ENCODE measurements around the gene GPAT3.
A peak's percentile ranks its signal among the peaks of the same experiment; 100 is the strongest.
"Not testable (repeated sequence)": the region's sequence is repeated elsewhere in the genome, so short reads cannot be mapped to it uniquely, and the experiment has no call there.

The GPAT3 gene

DNA sequence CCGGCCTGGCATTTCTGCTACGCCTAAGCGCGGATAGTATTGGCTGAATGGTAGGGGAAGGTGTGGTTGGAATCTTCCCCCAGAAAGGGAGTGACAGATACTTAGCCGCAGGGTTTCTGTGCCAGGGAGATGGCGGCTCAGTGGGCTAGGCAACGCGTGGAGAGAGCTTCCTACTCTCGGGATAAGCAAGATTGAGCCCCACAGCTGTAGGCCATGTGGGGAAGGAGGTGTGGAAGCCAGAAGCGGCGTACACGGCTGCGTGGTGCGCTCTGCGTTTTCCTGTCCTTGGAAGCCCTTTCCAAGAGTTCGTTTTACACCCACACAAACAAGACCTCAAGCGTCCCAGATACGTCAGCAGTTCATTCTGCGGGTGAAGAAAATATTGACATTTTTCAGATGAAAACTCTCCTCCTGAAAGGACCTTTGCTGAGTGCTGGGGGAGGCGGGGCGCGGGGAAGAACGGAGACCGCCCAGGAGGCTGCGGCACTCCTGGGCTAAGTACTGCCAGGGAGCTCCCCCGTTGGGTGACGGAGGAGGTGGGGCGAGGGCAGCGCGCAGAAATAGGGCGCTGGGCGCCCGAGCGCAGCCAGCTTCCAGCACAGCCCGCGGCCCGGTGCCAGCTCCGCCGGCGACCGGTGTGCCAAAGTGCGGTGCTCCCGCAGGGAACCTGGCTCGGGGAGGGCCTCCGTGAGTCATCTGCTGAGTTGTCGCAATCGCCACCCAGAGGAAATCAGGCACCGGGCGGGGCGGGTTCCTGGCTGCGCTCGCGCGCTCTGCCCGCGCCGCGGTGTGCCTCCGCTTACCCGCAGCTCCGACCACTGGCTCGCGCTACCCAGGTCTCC, at the start of gene GPAT3:
Gene GPAT3, plus strand, starts transcription at position 589 of the 842 bp plus-strand sequence. CDS start 515 bp downstream, outside the sequence.
- peak; percentile 12 to 30 for DNase-seq (ENCODE audit: low read depth in 2 of 2, low spot score in 1 of 2)

DNA sequence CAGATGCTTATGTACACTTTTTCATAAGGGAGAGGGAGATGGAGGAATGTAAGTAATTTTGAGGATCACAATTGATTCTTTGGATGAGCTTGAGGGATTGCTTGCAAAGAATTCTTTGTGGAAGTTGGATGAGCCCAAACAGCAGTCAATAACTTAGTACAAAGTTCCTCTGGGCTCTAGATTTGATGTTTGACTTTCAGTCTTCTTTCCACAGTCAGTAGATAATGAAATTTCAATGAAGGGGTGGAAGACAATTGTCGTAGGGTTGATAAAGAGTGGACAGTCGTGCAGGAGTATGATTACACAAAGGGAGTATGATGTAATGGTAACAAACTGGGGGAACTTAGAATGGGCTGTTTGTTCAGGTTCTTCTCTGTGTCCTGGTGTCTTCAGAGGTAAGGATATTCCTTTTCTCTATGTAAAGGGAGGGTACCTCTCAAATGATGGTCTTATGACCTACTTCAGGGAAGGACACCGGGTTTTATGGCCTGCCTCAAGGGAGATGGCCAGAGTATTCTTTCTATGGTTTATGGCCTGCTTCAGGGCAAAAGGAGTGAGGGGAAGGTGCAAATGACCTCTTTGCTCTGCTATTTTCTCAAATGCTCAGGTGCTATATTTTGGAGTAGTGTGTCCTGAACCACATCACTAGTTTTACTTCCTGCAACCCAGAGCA, 49.3 kb upstream of the GPAT3 start:
- DNase-seq (ENCODE audit: low read depth in 2 of 2, low spot score in 1 of 2) = no peak

GRCh38 chr4:83489711-83490326, 46.1 kb upstream of the GPAT3 start:
- no peak for DNase-seq (ENCODE audit: low read depth in 2 of 2, low spot score in 1 of 2)

- no peak for DNase-seq (ENCODE audit: low read depth in 2 of 2, low spot score in 1 of 2)
Observed at GRCh38 chr4:83490876-83491450, 44.9 kb upstream of the GPAT3 start.

DNA sequence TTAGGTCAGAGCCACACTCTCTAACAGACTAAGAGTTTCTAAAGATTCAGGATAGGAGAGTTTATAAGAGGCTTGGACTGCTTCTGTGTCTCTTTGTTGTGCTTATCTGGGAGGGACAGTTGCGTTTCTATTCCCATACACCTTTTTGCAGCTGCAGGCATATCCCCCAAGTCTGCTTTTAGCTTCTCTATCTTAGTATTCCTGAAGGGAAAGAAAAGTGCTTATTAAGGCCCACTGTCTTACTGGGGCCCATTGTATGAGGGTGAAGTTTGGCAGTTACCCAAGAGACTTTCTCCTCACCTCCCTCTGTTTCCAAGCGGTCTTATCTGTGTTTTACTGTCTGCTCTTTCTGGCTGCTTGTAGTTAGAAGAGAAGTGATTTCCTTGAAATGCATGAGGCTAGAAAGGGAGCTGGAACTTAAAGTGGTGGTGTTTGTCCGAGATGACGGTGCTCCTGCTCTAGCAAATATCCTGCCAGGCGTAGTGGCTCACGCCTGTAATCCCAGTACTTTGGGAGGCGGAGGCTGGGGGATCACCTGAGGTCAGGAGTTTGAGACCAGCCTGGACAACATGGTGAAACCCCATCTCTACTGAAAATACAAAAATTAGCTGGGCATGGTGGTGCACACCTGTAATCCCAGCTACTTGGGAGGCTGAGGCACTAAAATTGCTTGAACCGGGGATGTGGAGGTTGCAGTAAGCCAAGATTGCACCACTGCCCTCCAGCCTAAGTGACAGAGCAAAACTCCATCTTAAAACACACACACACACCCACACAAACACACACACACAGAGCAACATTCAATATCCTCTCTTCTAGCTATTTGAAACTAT, 39.6 kb upstream of the GPAT3 start:
- DNase-seq (ENCODE audit: low read depth in 2 of 2, low spot score in 1 of 2) = not testable (repeated sequence)

GRCh38 chr4:83498187-83498586, 37.7 kb upstream of the GPAT3 start:
- DNase-seq (ENCODE audit: low read depth in 2 of 2, low spot score in 1 of 2) = no peak

- not testable (repeated sequence) for DNase-seq (ENCODE audit: low read depth in 2 of 2, low spot score in 1 of 2)
Observed at GRCh38 chr4:83501671-83502070, 34.2 kb upstream of the GPAT3 start.

DNA sequence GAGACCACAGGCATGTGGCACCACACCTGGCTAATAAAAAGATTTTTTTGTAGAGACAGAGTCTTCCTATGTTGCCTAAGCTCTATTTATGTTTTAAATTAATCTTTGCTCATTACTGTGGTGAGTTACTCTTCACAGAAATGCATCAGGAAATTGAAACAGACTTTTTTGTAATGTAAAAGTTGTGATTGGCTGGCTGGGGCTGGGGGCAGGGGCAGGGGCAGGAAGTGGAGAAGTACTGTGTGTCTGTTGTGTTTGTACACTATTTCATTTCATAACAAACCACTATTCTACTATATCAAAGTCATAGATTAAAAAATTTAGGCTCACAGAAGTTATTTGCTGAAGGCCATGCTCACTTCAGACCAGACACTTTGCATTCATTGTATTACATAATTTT, 31.9 kb upstream of the GPAT3 start:
- DNase-seq (ENCODE audit: low read depth in 2 of 2, low spot score in 1 of 2) = no peak

GRCh38 chr4:83504503-83504902, 31.4 kb upstream of the GPAT3 start:
- DNase-seq (ENCODE audit: low read depth in 2 of 2, low spot score in 1 of 2) = no peak

- no peak for DNase-seq (ENCODE audit: low read depth in 2 of 2, low spot score in 1 of 2)
Observed at GRCh38 chr4:83504996-83505395, 30.9 kb upstream of the GPAT3 start.

DNA sequence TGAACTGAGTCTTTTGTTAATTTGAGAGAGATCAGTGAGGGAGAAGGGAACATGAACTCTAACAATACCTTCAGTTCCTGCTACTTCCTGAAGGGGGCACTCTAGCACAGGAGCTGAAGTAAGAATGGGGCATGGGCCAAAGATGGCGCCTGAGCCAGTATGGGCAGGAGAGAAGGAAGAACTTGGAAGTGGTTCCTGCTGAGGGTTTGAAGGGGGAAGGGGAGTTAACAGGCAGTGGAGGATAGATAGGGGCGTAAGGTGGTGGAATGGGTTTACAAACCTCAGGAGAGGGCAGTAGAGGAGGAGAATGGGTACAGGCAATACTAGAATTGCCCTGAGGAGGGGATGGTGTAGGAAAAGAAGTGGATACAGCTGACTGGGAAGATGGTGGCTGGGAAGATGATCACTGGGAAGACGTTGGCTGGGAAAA, 26.7 kb upstream of the GPAT3 start:
- DNase-seq (ENCODE audit: low read depth in 2 of 2, low spot score in 1 of 2) = peak; percentile 8 to 22

GRCh38 chr4:83510442-83510841, 25.5 kb upstream of the GPAT3 start:
- DNase-seq (ENCODE audit: low read depth in 2 of 2, low spot score in 1 of 2) = no peak

GRCh38 chr4:83516042-83516772, 19.7 kb upstream of the GPAT3 start:
- DNase-seq (ENCODE audit: low read depth in 2 of 2, low spot score in 1 of 2) = no peak

DNA sequence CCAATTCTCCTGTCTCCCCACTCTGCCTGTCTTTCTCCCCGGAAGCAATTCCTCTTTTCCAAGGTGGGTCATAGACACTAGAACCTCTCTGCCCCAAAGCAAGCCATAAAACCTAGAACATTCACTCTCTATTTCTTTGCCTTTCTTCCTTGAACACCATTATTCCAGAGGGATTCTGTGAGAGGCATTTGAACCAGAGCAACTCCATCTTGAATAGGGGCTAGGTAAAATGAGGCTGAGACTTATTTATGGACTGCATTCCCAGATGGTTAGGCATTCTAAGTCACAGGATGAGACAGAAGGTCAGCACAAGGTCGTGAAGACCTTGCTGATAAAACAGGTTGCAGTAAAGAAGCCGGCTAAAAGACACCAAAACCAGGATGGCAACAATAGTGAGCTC, 13.7 kb upstream of the GPAT3 start:
- DNase-seq (ENCODE audit: low read depth in 2 of 2, low spot score in 1 of 2) = no peak

- no peak for DNase-seq (ENCODE audit: low read depth in 2 of 2, low spot score in 1 of 2)
Observed at GRCh38 chr4:83527671-83528070, 8.2 kb upstream of the GPAT3 start.

DNA sequence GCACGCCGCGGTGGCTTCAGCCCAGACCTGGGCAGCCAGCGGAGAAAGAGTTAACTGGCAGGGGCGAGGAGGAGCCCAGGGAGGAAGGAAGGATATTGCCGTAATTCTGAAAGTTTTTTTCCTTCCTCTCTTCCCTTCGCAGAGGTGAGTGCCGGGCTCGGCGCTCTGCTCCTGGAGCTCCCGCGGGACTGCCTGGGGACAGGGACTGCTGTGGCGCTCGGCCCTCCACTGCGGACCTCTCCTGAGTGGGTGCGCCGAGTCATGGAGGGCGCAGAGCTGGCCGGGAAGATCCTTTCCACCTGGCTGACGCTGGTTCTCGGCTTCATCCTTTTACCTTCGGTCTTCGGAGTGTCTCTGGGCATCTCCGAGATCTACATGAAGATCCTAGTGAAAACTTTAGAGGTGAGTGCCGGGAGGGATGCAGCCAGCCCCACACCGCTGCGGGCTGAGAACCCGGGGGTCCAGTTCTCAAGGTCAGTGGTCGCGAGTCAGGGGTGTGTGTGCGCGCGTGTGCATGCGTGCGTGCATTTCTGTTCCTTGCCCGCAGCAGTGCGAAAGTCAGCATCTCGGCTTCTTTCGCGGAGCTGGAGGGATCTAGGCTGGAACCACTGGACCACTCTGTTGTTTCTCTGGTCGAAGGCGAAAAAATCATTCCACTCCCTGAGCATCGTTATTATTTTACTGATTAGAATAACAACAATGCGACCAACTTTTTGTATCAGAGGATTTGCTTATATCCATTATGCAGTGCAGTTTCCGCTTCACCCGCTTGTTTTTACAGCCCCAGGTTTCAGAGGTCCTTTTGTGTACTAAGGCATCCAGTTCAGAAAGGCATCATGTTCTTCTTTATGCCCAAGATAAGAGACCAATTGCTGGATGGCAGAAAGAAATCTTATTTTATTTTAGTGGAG, 709 bp downstream of the GPAT3 start:
- no peak for DNase-seq (ENCODE audit: low read depth in 2 of 2, low spot score in 1 of 2)

DNA sequence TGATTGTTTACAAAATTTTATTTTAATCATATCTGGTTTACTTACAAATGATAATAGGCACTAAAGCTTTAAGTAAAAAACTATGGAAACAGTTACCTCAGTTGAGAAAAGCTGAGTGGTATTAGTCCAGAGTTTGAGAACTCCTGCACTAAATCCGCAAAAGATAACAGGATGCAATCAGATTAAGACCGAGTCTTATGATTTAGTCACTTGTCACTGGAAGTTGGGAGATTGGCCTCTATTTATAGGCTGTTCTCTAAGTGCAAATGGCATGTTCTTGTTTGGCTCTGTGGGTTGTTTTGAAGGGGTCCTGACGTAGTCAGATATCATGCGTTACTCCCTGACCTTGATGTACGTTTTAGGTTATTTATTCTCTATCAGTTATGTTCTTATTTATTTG, 6.3 kb downstream of the GPAT3 start:
- no peak for DNase-seq (ENCODE audit: low read depth in 2 of 2, low spot score in 1 of 2)

GRCh38 chr4:83546786-83547185, 10.9 kb downstream of the GPAT3 start:
- DNase-seq (ENCODE audit: low read depth in 2 of 2, low spot score in 1 of 2) = no peak
